HL-60 (cell line): ENCODE data around the gene TOX2.

Source experiments
- DNase-seq, 2 experiments: peaks; one replicate each; pipeline ENCODE4 v3.0.0-alpha.2; 2010 to 2020; ENCODE audit warnings: low read depth in 1 of 2, low spot score in 1 of 2
- H3K27ac ChIP-seq: fragments of 250-450 bp; sonication (Bioruptor Pico); replicated peaks from 2 replicates; pipeline ENCODE4 v1.5.1; 2020; ENCODE audit warnings: mild to moderate bottlenecking, moderate library complexity
- H3K27me3 ChIP-seq: fragments of 250-450 bp; sonication (Bioruptor Pico); 2 replicates; pipeline ENCODE4 v1.5.1; 2021; ENCODE audit warnings: mild to moderate bottlenecking, moderate library complexity; ENCODE audit not compliant: insufficient read depth, poor library complexity, severe bottlenecking
- H3K4me3 ChIP-seq: replicated peaks from 2 replicates; pipeline ENCODE4 v1.5.1; 2011; ENCODE audit warnings: mild to moderate bottlenecking, control low read depth, low read length; ENCODE audit not compliant: insufficient read depth
- CTCF ChIP-seq: IDR thresholded peaks from one replicate; pipeline ENCODE4 v1.5.1; 2011; ENCODE audit warnings: low read length, control low read depth, inconsistent platforms; ENCODE audit not compliant: insufficient read depth
- GABPA ChIP-seq: IDR thresholded peaks from 2 replicates; pipeline ENCODE4 v1.6.1; 2012; ENCODE audit warnings: low read depth
- POLR2AphosphoS5 ChIP-seq: IDR thresholded peaks from 2 replicates; pipeline ENCODE4 v1.6.1; 2012; ENCODE audit warnings: low read depth
- REST ChIP-seq: IDR thresholded peaks from 2 replicates; pipeline ENCODE4 v1.6.1; 2012; ENCODE audit warnings: low read depth; ENCODE audit not compliant: insufficient replicate concordance
- SPI1 ChIP-seq: IDR thresholded peaks from 2 replicates; pipeline ENCODE4 v1.6.1; 2012; ENCODE audit warnings: low read depth, mild to moderate bottlenecking, borderline replicate concordance

TOX2 gene

GRCh38 chr20:44093249-44093582 is 178.6 kb downstream of the TOX2 start:
- DNase-seq = no peak
- no peak overlapping the region for H3K27ac ChIP-seq
- H3K27me3 ChIP-seq = no peaks in the 10 kb centered on the region
- no peak overlapping the region for H3K4me3 ChIP-seq
- no peak for TF ChIP-seq GABPA
- TF ChIP-seq REST = no peak
- TF ChIP-seq POLR2AphosphoS5 = no peak
- no peak for TF ChIP-seq CTCF

GRCh38 chr20:44095831-44096230 is 181.2 kb downstream of the TOX2 start:
- TF ChIP-seq GABPA (no peak), REST (no peak), SPI1 (no peak), CTCF (no peak), POLR2AphosphoS5 (no peak)
- Histone ChIP-seq H3K27ac (no peak overlapping the region), H3K27me3 (no peaks in the 10 kb centered on the region), H3K4me3 (no peak overlapping the region)
- DNase-seq = no peak

GRCh38 chr20:44097521-44098255 is 183.0 kb downstream of the TOX2 start:
- TF ChIP-seq CTCF = no peak
- TF ChIP-seq SPI1 = no peak
- TF ChIP-seq POLR2AphosphoS5 = no peak
- TF ChIP-seq GABPA = no peak
- TF ChIP-seq REST = no peak
- H3K27ac ChIP-seq = no peak overlapping the region
- DNase-seq = no peak
- H3K4me3 ChIP-seq = no peak overlapping the region
- H3K27me3 ChIP-seq = peaks cover 3% of the 10 kb centered on the region
